G401 (cell line): ENCODE measurements around the gene SIRPA. TPM values are rescaled to one million over a fixed set of nuclear protein-coding genes. Genes with fewer than 3 reads are reported as not detected.

Source experiments
- DNase-seq: peaks from one replicate; pipeline ENCODE4 v3.0.0-alpha.2; 2015; ENCODE audit warnings: low spot score
- in situ Hi-C: cut with HindIII; loops from 2 replicates; pipeline ENCODE4 v1.10.0; 2016; ENCODE audit warnings: low sequenced_read_pairs, mixed read lengths
- total RNA-seq: library from RNA; depleted of rRNA; stranded (reverse); fragments of >200 nt; shearing (Covaris generic); gene quantifications from 2 replicates; pipeline ENCODE4 v1.2.3, GENCODE V29; 2014

SIRPA gene
- total RNA-seq, 1 experiment from 2014 or later: 16.7 TPM

DNA sequence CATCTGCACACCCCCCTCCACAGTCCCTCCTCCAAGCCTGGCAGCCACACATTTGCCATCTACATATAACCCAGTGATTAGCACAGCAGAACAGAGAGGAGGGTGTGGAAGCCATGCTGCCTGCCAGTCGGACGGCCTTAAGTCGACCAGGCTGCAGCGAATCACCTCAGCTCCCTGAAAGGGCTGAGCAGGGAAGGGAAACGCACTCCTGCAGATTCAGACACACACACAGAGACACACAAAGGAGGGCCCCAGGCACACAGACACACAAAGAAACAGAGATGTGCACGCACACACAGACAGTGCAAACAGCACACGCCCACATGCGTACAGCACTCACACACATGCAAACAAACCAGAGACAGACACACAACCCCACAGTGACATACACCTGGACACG lies 11.2 kb upstream of the SIRPA start:
- DNase-seq: peak; percentile 49
- in situ Hi-C loops: no loop called here

- DNase-seq: no peak
- in situ Hi-C loops: no loop called here
Measured at GRCh38 chr20:1885254-1885653, 10.0 kb upstream of the SIRPA start.

DNA sequence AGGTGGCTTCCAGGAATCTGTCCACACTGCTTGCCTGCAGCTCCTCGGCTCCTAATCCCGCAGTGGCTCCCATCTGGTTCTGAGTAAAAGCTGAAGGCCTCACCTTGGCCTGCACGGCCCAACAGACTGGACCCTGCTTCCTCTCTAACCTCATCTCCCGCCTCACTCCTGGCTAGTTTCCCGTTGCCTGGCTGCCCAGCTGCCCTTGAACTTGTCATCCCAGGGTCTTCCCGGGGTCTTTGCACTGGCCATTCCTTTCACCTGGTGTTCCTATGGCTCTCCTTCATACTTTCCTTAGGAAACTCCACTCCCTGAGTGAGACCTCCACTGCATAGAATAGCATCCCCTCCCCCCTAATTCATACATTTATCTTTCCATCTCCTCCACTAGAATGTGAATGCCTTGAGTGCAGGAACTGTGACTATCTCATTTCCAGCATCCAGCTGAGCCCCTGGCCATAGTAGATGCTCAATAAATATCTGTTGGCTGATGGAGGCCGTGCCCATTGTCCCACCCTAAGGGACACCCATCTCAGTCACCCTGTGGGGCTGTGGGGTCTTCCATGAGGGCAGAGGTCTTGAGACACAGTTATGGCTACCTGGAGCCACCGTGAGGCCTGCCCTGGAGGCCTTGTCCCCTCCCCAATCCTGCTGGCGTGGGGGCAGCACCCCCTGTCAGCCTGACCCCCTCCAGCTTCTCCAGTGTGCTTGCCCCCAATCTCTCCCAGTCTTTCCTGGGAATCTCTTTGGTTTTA lies 9.1 kb upstream of the SIRPA start:
- in situ Hi-C loops: no loop called here
- DNase-seq: no peak

- DNase-seq: peak; percentile 89
- in situ Hi-C loops: no loop called here
Measured at GRCh38 chr20:1887321-1887720, 7.9 kb upstream of the SIRPA start.

GRCh38 chr20:1887756-1888155 lies 7.5 kb upstream of the SIRPA start:
- DNase-seq: no peak
- in situ Hi-C loops: no loop called here

DNA sequence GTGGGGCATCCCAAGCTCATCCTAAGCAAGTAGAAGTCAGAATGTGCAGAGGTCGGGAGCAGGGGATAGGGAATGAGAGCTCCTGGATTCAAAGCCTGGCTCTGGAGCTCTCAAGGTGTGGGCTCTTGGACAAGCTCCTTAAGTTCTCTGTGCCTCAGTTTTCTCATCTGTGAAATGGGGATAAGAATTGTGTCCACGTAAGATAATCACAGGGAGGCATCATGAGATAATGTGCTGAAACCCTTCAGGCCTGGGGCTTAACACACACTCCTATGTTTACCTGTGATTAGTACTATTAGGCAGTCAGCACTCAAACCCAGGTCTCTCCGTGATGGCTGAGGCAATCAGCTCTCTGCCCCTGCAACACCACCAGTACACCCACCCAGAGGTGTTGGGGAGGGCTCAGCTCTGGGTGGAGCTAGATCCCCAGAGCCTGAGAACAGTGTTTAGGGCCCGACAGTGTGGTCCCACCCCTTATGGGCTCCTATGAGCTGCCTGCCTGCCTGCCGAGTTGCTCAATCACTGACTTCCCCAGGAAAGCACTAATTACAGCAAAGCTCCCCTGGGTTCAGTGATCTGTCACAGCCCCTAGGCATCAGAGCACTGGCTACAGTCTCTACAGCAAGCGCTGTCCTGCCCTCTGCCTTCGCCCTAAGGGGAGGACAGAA lies 6.3 kb upstream of the SIRPA start:
- no peak for DNase-seq
- in situ Hi-C loops: no loop called here

GRCh38 chr20:1890469-1891262 lies 4.5 kb upstream of the SIRPA start:
- in situ Hi-C loops: no loop called here
- peak; percentile 93 for DNase-seq

GRCh38 chr20:1891263-1892118 lies 3.7 kb upstream of the SIRPA start:
- in situ Hi-C loops: no loop called here
- peak; percentile 88 for DNase-seq

DNA sequence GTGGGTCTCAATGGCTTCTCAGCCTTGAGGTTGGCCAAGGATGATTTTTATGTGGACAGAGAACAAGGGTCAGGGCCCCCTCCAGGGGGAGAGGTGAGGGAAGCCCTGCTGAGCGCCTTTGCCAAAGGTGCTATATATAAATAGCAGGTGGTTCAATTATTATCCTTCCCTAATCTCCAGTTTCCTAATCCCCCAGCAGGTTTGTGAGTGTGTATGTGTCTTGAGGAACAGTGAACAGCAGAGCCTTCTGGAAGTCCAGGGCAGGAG lies 3.2 kb upstream of the SIRPA start:
- in situ Hi-C loops: no loop called here
- DNase-seq: no peak

- DNase-seq: no peak
- in situ Hi-C loops: no loop called here
Measured at GRCh38 chr20:1893721-1894470, 1.3 kb upstream of the SIRPA start.

- in situ Hi-C loops: no loop called here
- DNase-seq: peak; percentile 47
Measured at GRCh38 chr20:1894471-1894950, 696 bp upstream of the SIRPA start.

DNA sequence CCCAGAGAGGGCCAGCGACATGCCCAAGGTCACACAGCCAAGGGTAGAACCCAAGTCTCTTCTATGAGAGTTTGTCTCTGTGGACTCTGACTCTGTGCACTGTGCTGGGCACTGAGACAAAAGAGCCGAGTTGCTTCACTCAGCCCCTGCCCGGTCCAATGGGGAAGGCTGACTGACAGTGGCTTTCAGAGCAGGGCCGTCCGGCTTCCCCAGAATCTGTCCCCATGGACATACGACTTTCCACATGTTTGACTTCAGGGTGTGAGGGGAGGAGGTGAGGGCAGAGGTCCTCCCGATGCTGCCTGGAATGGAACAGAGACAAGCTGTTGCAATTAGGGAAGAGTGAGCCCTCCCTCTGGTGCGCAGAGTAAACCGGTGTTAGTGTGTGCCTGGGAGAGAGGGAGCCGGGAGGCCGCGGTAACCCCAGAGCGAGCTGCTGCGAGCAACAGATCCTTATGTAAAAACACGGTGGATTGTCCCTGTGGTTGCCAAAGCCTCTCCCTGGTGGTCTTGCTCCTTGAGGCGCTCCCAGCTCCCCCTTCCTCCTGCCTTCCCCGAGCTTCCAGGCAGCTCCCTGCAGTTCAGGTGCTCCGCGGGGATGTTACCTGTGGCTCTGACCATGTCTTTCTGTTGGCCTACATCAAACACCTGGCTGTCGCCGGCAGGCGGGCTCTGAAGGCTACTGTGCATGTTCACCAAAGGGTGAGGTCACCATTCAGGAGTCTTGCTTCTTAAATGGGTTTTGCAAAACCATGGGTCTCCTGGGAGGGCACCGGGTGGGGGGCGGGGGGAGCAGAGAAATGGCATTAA lies 672 bp downstream of the SIRPA start:
- in situ Hi-C loops: no loop called here
- DNase-seq: peak; percentile 71

GRCh38 chr20:1896484-1897258 lies 1.5 kb downstream of the SIRPA start:
- DNase-seq: peak; percentile 70
- in situ Hi-C loops: no loop called here

- DNase-seq: peak; percentile 71
- in situ Hi-C loops: no loop called here
Measured at GRCh38 chr20:1897541-1897940, 2.3 kb downstream of the SIRPA start.

DNA sequence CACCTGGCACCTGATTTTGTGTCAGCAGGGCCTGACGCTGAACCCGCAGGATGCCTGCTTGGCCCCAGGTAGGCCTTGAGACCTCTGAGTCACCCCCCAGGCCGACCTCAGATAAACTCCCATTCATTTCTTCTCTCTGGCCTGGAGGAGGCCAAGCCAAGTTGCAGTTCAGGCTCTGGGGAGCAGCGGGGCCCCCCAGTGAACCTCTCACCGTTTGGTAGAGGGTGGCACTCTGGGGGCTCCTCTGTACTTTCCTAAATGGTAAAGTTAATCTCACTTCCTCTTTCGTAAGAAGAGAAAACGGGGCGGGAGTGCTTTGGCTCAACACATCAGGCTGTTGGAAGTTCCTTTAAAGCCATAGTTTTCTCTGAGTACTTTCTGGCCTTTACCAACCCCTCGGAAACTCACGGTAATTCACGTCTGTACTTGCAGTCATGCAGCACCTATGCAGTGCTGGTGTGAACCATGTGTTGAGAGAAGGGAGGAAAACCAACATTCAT lies 2.8 kb downstream of the SIRPA start:
- in situ Hi-C loops: no loop called here
- no peak for DNase-seq

DNA sequence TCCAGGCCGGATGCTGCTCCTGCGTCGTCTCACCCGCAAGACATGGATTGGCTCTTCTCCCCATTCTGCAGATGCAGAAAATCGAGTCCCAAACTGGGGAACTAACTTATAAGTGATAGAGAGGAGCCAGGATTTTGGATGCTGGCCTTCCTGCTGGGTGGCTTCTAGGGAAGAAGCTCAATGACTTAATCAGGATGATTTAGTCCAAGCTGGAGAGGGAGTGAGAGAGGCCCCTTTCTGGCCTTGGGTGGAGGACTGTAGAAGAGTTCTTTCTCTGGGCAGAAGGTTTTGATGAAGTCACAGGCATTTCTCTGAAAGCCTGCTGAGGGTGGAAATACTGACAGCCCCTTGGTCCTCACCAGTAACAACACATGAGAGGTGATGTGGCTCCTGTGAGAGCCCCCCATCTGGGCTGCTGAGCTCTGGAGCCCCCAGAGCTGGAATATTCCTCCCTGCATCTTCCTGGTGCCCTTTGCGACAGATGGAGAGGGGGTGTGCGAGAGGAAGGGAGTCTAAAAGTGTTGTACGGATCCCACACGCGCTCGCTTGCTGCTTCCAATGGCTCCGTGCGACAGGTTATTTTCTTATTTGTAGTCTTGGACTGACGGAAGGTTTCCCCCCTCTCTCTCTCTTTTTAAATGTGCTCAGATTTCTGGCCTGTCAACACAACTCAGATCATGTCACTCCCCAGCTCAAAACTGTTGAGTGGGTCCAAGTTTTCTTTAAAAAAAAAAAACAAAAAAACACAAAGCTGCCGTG lies 3.5 kb downstream of the SIRPA start:
- DNase-seq: peak; percentile 64
- in situ Hi-C loops: no loop called here

- DNase-seq: no peak
- in situ Hi-C loops: no loop called here
Measured at GRCh38 chr20:1899241-1899525, 4.0 kb downstream of the SIRPA start.
